Cardiac fibroblast (primary cell): ENCODE data around the gene PARP3.

Experiments used
- DNase-seq, 2 donors: peaks; one replicate each; pipeline versions ENCODE4 v3.0.0 to v3.0.0-alpha.2; 2010; ENCODE audit warnings: low read depth in 2 of 2
- H3K4me3 ChIP-seq, 2 donors: replicated peaks in 1 of 2; 1 replicate in 1 of 2; 2 replicates in 1 of 2; pipeline ENCODE4 v1.5.1; 2011; ENCODE audit warnings: low read depth in 2 of 2, low read length in 2 of 2, mild to moderate bottlenecking in 2 of 2, moderate library complexity in 1 of 2
- CTCF ChIP-seq: IDR thresholded peaks from one replicate; pipeline ENCODE4 v1.5.1; 2011; ENCODE audit warnings: low read depth, mild to moderate bottlenecking, low read length, inconsistent platforms

The PARP3 gene

DNA sequence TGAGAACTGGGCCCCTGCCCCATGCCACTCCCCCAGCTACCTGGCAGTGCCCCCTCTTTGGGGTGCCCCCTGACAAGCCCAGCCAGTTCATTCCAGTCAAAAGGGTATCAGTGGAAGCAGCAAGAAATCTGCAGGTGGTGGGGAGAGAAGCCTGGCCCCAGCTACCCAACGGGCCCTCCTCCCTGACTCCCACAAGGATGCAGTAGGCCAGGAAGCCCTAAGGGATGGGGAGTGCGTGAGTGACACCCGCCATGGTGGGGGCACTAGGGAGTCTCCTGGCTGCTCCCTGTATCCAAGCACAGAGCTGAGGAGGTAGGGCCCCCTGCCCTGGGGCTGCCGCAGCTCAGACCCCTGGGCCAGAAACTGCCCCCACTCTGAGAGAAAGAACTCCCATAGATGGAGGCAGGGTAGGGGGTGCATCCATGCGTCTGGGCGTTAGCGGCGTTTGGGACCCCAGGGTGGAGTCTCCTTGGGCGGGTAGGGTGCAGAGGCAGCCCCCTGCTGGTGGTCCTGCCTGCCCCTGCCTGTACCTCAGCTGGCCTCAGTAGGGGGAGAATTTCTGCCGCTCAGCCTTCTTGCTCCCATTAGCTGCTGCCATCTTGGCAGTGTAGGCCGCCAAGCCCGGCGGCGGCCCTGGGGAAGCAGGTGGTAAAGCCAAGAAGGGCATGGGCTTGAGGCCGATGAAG lies 15.5 kb downstream of the PARP3 start:
- H3K4me3 ChIP-seq, result no peak overlapping the region
- DNase-seq, result no peak
- TF ChIP-seq CTCF, result no peak

GRCh38 chr3:51958603-51959521 lies 16.7 kb downstream of the PARP3 start:
- no peak for DNase-seq
- no peak for TF ChIP-seq CTCF
- no peak overlapping the region for H3K4me3 ChIP-seq

DNA sequence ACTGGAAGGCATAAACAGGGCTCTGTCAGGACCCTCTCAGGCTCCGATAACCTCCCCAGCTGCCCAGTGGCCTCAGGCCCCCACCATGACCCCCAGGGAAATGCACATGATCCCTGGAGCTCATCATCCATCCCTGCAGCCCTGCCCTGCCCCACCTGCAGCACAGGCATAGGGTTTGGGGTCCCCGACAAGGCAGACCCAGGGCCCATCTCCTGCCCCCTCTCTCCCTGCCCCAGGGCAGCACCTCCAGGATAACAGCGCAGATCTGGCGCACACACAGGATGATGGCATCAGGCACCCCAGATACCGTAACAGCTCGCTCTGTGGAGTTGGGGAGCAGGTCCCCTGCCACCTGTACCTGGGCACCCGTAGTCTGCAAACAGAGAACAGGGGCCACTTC lies 17.5 kb downstream of the PARP3 start:
- no peak for DNase-seq
- H3K4me3 ChIP-seq, result no peak overlapping the region
- no peak for TF ChIP-seq CTCF

GRCh38 chr3:51960386-51960785 lies 18.2 kb downstream of the PARP3 start:
- TF ChIP-seq CTCF, result no peak
- no peak for DNase-seq
- no peak overlapping the region for H3K4me3 ChIP-seq

DNA sequence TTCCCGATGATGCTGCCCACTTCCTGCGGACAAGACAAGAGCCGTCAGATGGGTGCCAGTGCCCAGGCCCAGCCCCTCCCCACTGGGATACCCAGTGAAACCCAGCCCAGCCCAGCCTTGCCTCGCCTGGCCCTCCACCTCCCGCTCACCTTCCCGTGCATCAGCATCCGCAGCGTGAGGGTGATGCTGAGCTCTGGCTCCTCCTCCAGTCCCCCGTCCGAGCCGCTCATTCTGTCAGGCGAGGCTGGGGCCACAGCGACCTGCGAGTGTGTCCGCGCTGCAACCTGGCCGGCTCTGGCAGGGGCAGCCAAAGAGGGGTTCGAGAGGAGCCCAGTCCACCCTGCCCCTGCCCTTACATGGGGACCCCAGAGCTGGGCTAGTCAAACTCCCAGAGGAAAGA lies 18.8 kb downstream of the PARP3 start:
- no peak for TF ChIP-seq CTCF

DNA sequence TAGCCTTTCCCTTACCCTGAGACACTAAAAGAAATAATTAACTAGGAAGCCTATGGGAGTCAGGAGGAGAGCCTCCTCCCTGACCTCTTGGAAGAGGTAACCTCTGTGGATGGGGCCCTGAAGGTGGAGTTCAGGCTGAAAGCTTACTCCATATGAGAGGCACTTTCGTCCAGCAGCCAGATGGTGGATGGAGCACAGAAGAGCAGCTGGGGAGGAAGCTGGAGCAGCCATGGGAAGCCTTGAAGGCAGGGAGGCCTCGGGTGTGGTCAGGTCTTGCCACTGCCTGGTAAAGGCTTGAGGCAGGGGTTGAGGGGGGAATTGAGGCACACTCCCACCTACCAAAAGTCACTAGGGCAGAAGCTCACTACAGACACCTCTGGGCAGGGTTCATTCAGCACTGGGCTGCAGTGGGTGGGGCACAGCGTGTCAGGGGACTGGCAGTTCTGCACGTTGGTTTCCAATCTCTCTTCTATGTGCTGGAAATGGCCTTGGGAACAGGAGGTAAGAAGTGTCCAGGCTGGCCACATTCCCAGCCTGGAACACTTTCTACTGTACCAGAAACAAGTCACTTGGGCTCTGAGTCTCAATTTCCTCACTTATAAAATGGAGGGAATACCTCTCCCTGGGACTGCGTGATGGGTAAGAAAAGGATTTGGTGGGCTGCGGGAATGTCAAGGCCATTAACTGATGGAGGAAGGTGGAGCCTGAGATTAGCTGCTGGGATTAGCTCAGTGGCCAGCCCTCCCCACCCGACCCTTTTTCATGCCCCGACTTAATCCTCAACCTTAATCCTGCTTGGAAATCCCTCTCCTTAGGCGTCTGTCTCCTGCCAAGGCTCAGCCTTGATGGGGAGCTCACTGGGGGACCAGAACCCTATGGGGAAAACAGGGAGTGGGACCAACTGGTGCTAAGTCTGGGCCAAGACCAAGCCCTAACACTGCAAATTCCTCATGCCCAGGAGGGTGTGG lies 19.7 kb downstream of the PARP3 start:
- H3K4me3 ChIP-seq, result no peak overlapping the region
- no peak for DNase-seq
- no peak for TF ChIP-seq CTCF

More for the DNA sequence above, 18.8 kb downstream of the PARP3 start:
- H3K4me3 ChIP-seq, result no peak overlapping the region
- DNase-seq, result no peak
